HG02678 (cell line): Measurements from ENCODE around the gene PXT1.
"Not testable (repeated sequence)": the region's sequence is repeated elsewhere in the genome, so short reads cannot be mapped to it uniquely, and the experiment has no call there.

ENCODE experiments used
- ATAC-seq: cut with Tn5 transposase; IDR thresholded peaks from one replicate; pipeline ENCODE4 v1.9.1; 2021; ENCODE audit warnings: mild to moderate bottlenecking, moderate library complexity; ENCODE audit not compliant: unreplicated experiment

The PXT1 gene

GRCh38 chr6:36370638-36371037, 72.0 kb downstream of the PXT1 start:
- no peak for ATAC-seq

- no peak for ATAC-seq
Measured at GRCh38 chr6:36368921-36369865, 73.5 kb downstream of the PXT1 start.

- no peak for ATAC-seq
Measured at GRCh38 chr6:36368421-36368820, 74.2 kb downstream of the PXT1 start.

- ATAC-seq = no peak
Measured at GRCh38 chr6:36367743-36368142, 74.9 kb downstream of the PXT1 start.

- ATAC-seq = no peak
Measured at GRCh38 chr6:36364669-36365479, 77.8 kb downstream of the PXT1 start.

- ATAC-seq = not testable (repeated sequence)
Measured at GRCh38 chr6:36364061-36364635, 78.5 kb downstream of the PXT1 start.

- not testable (repeated sequence) for ATAC-seq
Measured at GRCh38 chr6:36363371-36363752, 79.3 kb downstream of the PXT1 start.

GRCh38 chr6:36362551-36363370, 79.9 kb downstream of the PXT1 start:
- no peak for ATAC-seq

GRCh38 chr6:36361071-36361470, 81.6 kb downstream of the PXT1 start:
- ATAC-seq = no peak

GRCh38 chr6:36360241-36361054, 82.2 kb downstream of the PXT1 start:
- peak; percentile 49 for ATAC-seq

GRCh38 chr6:36358226-36358915, 84.3 kb downstream of the PXT1 start:
- ATAC-seq = peak; percentile 48

- no peak for ATAC-seq
Measured at GRCh38 chr6:36357872-36358225, 84.8 kb downstream of the PXT1 start.

- ATAC-seq = no peak
Measured at GRCh38 chr6:36355819-36356218, 86.8 kb downstream of the PXT1 start.

- ATAC-seq = no peak
Measured at GRCh38 chr6:36353411-36353915, 89.2 kb downstream of the PXT1 start.

GRCh38 chr6:36352477-36353157, 90.0 kb downstream of the PXT1 start:
- ATAC-seq = no peak

- no peak for ATAC-seq
Measured at GRCh38 chr6:36350681-36351571, 91.7 kb downstream of the PXT1 start.

- ATAC-seq = no peak
Measured at GRCh38 chr6:36350082-36350481, 92.6 kb downstream of the PXT1 start.
